H1 (cell line): ENCODE results near the gene CACNA1D. TPM values are rescaled to one million over a fixed set of nuclear protein-coding genes. Genes with fewer than 3 reads are reported as not detected.
"Not testable (repeated sequence)": the region's sequence is repeated elsewhere in the genome, so short reads cannot be mapped to it uniquely, and the experiment has no call there.

ENCODE experiments used
- CTCF ChIA-PET: fragments of 300-600 bp; sonication (Branson Sonifier 250); formaldehyde crosslinking; loops from one replicate; lab custom pipeline; 2021; ENCODE audit not compliant: partially characterized antibody; lab: Charles Lee
- POLR2A ChIA-PET: fragments of 300-600 bp; sonication (Branson Sonifier 250); formaldehyde crosslinking; loops from one replicate; lab custom pipeline; 2021; ENCODE audit warnings: inconsistent platforms; ENCODE audit not compliant: partially characterized antibody; lab: Charles Lee
- DNase-seq, 2 experiments: peaks; one replicate each; pipeline versions ENCODE4 v3.0.0 to v3.0.0-alpha.2; 2010 to 2022; ENCODE audit warnings: low spot score in 2 of 2, low read depth in 1 of 2, mixed read lengths in 1 of 2
- FAIRE-seq: peaks from 2 replicates; lab custom pipeline; 2011; peaks lifted over from hg19 to GRCh38; lab: Jason Lieb, UNC
- H2AFZ ChIP-seq: 2 replicates; pipeline ENCODE4 v1.8.1; 2012; ENCODE audit warnings: low read length, inconsistent platforms
- H2AK5ac ChIP-seq: 2 replicates; pipeline ENCODE4 v1.6.1; 2013; ENCODE audit warnings: low read depth, low read length
- H2BK120ac ChIP-seq: replicated peaks from 2 replicates; pipeline ENCODE3; 2013; ENCODE audit warnings: low read depth, low read length, inconsistent platforms
- H2BK12ac ChIP-seq: 2 replicates; pipeline ENCODE4 v1.6.1; 2013; ENCODE audit warnings: low read depth, low read length
- H2BK15ac ChIP-seq: 2 replicates; pipeline ENCODE4 v1.6.1; 2013; ENCODE audit warnings: low read length
- H2BK20ac ChIP-seq: 2 replicates; pipeline ENCODE4 v1.6.1; 2013; ENCODE audit warnings: low read length
- H2BK5ac ChIP-seq: 2 replicates; pipeline ENCODE4 v1.6.1; 2013; ENCODE audit warnings: low read depth, low read length
- H3K14ac ChIP-seq: 2 replicates; pipeline ENCODE4 v1.6.1; 2013; ENCODE audit warnings: inconsistent platforms; ENCODE audit not compliant: insufficient read length
- H3K18ac ChIP-seq: 2 replicates; pipeline ENCODE4 v1.6.1; 2013; ENCODE audit warnings: low read length; ENCODE audit errors: extremely low read depth
- H3K23ac ChIP-seq: 2 replicates; pipeline ENCODE4 v1.6.1; 2013; ENCODE audit warnings: inconsistent platforms; ENCODE audit not compliant: insufficient read length
- H3K23me2 ChIP-seq: 2 replicates; pipeline ENCODE4 v1.6.1; 2013; ENCODE audit warnings: low read depth, low read length
- H3K27ac ChIP-seq: 2 replicates; pipeline ENCODE4 v1.6.1; 2011; ENCODE audit warnings: low read depth, low read length, inconsistent platforms
- H3K27me3 ChIP-seq, 4 experiments: replicated peaks in 1 of 4; 1 replicate in 1 of 4; 2 replicates in 3 of 4; pipeline versions ENCODE4 v1.6.1 to v1.8.1; 2011 to 2013; ENCODE audit warnings: low read length in 3 of 4, mild to moderate bottlenecking in 3 of 4, inconsistent platforms in 2 of 4, mixed read lengths in 2 of 4, moderate library complexity in 1 of 4; ENCODE audit not compliant: control insufficient read depth in 3 of 4, insufficient read depth in 3 of 4; ENCODE audit errors: extremely low read depth in 1 of 4
- H3K36me3 ChIP-seq, 4 experiments: 2 replicates each; pipeline versions ENCODE4 v1.6.1 to v1.8.1; 2011 to 2013; ENCODE audit warnings: mild to moderate bottlenecking in 4 of 4, low read length in 3 of 4, moderate library complexity in 2 of 4, control low read depth in 1 of 4, inconsistent platforms in 1 of 4; ENCODE audit not compliant: insufficient read depth in 4 of 4, control insufficient read depth in 2 of 4
- H3K4ac ChIP-seq: replicated peaks from 2 replicates; pipeline ENCODE3; 2013; ENCODE audit warnings: low read length, low read depth, mixed read lengths, inconsistent platforms; ENCODE audit not compliant: insufficient read length
- H3K4me1 ChIP-seq, 4 experiments: replicated peaks in 1 of 4; 1 replicate in 1 of 4; 2 replicates in 3 of 4; pipeline versions ENCODE4 v1.6.1 to v1.8.1; 2011 to 2013; ENCODE audit warnings: low read length in 3 of 4, inconsistent platforms in 2 of 4, mixed read lengths in 1 of 4; ENCODE audit not compliant: insufficient read depth in 4 of 4, control insufficient read depth in 3 of 4
- H3K4me2 ChIP-seq, 2 experiments: 2 replicates each; pipeline versions ENCODE4 v1.6.1 to v1.8.1; 2011 to 2013; ENCODE audit warnings: low read depth in 2 of 2, low read length in 2 of 2, control low read depth in 1 of 2, inconsistent platforms in 1 of 2, mild to moderate bottlenecking in 1 of 2; ENCODE audit not compliant: insufficient read depth in 1 of 2
- H3K4me3 ChIP-seq, 4 experiments: fragments of 200-600, 300-600 bp in 1 of 4; sonication (generic), shearing (Covaris generic), sonication (Bioruptor Twin) in 1 of 4; 2 replicates each; pipeline versions ENCODE4 v1.5.1 to v1.8.1; 2011 to 2016; ENCODE audit warnings: low read length in 4 of 4, low read depth in 3 of 4, control low read depth in 2 of 4, inconsistent platforms in 2 of 4, mild to moderate bottlenecking in 2 of 4, mixed read lengths in 1 of 4, moderate library complexity in 1 of 4; ENCODE audit not compliant: insufficient read depth in 2 of 4; ENCODE audit errors: extremely low read depth in 1 of 4
- H3K56ac ChIP-seq: replicated peaks from 2 replicates; pipeline ENCODE3; 2013; ENCODE audit warnings: low read depth, mild to moderate bottlenecking, mixed read lengths, low read length, inconsistent platforms; ENCODE audit not compliant: insufficient read length
- H3K79me1 ChIP-seq: 2 replicates; pipeline ENCODE4 v1.6.1; 2013; ENCODE audit warnings: low read depth, low read length, control low read depth
- H3K79me2 ChIP-seq, 2 experiments: 2 replicates each; pipeline versions ENCODE4 v1.6.1 to v1.8.1; 2012 to 2013; ENCODE audit warnings: low read length in 2 of 2, mild to moderate bottlenecking in 2 of 2, inconsistent platforms in 1 of 2; ENCODE audit not compliant: insufficient read depth in 2 of 2, control insufficient read depth in 1 of 2
- H3K9ac ChIP-seq, 4 experiments: replicated peaks in 1 of 4; 1 replicate in 1 of 4; 2 replicates in 3 of 4; pipeline versions ENCODE4 v1.6.1 to v1.8.1; 2011 to 2013; ENCODE audit warnings: low read depth in 3 of 4, low read length in 3 of 4, control low read depth in 2 of 4, mild to moderate bottlenecking in 2 of 4, moderate library complexity in 2 of 4, inconsistent platforms in 1 of 4; ENCODE audit errors: extremely low read depth in 1 of 4
- H3K9me3 ChIP-seq, 2 experiments: 2 replicates each; pipeline versions ENCODE4 v1.6.1 to v1.8.1; 2012 to 2013; ENCODE audit warnings: mild to moderate bottlenecking in 2 of 2, moderate library complexity in 2 of 2, control low read depth in 1 of 2, inconsistent platforms in 1 of 2, low read depth in 1 of 2, low read length in 1 of 2, mixed read lengths in 1 of 2; ENCODE audit not compliant: insufficient read depth in 2 of 2
- H4K20me1 ChIP-seq, 2 experiments: replicated peaks in 1 of 2; 2 replicates each; pipeline versions ENCODE3 to v1.8.1; 2011 to 2013; ENCODE audit warnings: inconsistent platforms in 2 of 2, low read length in 2 of 2, mild to moderate bottlenecking in 1 of 2; ENCODE audit not compliant: insufficient read depth in 2 of 2, control insufficient read depth in 1 of 2
- H4K5ac ChIP-seq: 2 replicates; pipeline ENCODE4 v1.6.1; 2013; ENCODE audit warnings: low read length, low read depth, mixed read lengths, inconsistent platforms; ENCODE audit not compliant: insufficient read length
- H4K8ac ChIP-seq: 2 replicates; pipeline ENCODE4 v1.8.0; 2013; ENCODE audit warnings: mild to moderate bottlenecking, moderate library complexity, low read length, inconsistent platforms; ENCODE audit not compliant: insufficient read depth; ENCODE audit errors: extremely low read depth
- H4K91ac ChIP-seq: replicated peaks from 2 replicates; pipeline ENCODE3; 2013; ENCODE audit warnings: low read length, mixed read lengths, inconsistent platforms; ENCODE audit not compliant: insufficient read length
- WGBS, 2 experiments: shearing (Covaris generic) in 1 of 2; methylation state at CpG; one replicate each; pipeline versions ENCODE4 v1.1.6 to v1.1.7; 2013 to 2015; ENCODE audit warnings: low lambda C conversion rate in 2 of 2, mixed read lengths in 2 of 2, inconsistent platforms in 1 of 2, low coverage in 1 of 2, missing lambda C conversion rate in 1 of 2; ENCODE audit not compliant: insufficient replicate concordance in 2 of 2, insufficient coverage in 1 of 2, insufficient read length in 1 of 2; ENCODE audit errors: extremely low coverage in 1 of 2, missing lambda C conversion rate in 1 of 2; 5-methylcytosine and 5-hydroxymethylcytosine counted together
- polyA plus RNA-seq, 7 experiments: library from polyadenylated mRNA; depleted of rRNA in 3 of 7; stranded (reverse) in 5 of 7; unstranded in 2 of 7; fragments of >200 nt in 5 of 7; fragments of 200-250 nt in 2 of 7; gene quantifications; 1 replicate in 5 of 7; 2 replicates in 1 of 7; 4 replicates in 1 of 7; pipeline versions ENCODE4 v1.2.1 to v1.2.3, GENCODE V29; 2011 to 2013; ENCODE audit warnings: missing spikeins in 2 of 7, mixed read lengths in 2 of 7
- total RNA-seq: library from RNA; stranded (reverse); fragmentation: NEBNext Ultra II Directional; extraction: Animal tissue kit (Norgen Biotek cat#: 25700); gene quantifications from 2 replicates; pipeline ENCODE4 v1.2.1, GENCODE V29; 2021

The CACNA1D gene
- total and polyA plus RNA-seq, 2 of the 8 experiments (the other 6 are each of a cell fraction or from before 2014, with no cell fraction given) = 2.0 to 2.9 TPM

DNA sequence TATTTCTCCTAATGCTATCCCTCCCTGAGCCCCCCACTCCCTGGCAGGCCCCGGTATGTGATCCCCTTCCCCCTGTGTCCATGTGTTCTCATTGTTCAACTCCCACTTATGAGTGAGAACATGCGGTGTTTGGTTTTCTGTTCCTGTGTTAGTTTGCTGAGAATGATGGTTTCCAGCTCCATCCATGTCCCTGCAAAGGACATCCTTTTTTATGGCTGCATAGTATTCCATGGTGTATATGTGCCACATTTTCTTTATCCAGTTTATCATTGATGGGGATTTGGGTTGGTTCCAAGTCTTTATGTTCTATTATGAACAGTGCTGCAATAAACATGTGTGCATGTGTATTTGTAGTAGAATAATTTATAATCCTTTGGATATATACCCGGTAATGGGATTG, 18.0 kb upstream of the CACNA1D start:
- H2BK15ac ChIP-seq, H3K36me3 ChIP-seq, H3K56ac ChIP-seq, H2BK20ac ChIP-seq, H2BK12ac ChIP-seq, FAIRE-seq, H3K18ac ChIP-seq, H4K91ac ChIP-seq, H3K14ac ChIP-seq, H2AK5ac ChIP-seq, H4K5ac ChIP-seq, H3K9ac ChIP-seq, POLR2A ChIA-PET, DNase-seq, H4K20me1 ChIP-seq, H3K79me2 ChIP-seq, H3K79me1 ChIP-seq, H3K4me1 ChIP-seq, H3K27ac ChIP-seq, H3K23ac ChIP-seq, H2BK120ac ChIP-seq, H2AFZ ChIP-seq, H2BK5ac ChIP-seq, H3K4ac ChIP-seq, H3K9me3 ChIP-seq, H3K4me2 ChIP-seq, H3K27me3 ChIP-seq, H4K8ac ChIP-seq, H3K23me2 ChIP-seq, H3K4me3 ChIP-seq: not testable (repeated sequence)
- CTCF ChIA-PET = interaction anchor here (1.6 kb wide), 1 partner anchor 20 kb away, joined by 4 read pairs; no protein-coding TSS in a partner anchor
- WGBS, 2 experiments = 92% methylated on average over 3 of the region's 3 CpGs; no CpG with 5 or more reads in 1 of the 2 experiments

DNA sequence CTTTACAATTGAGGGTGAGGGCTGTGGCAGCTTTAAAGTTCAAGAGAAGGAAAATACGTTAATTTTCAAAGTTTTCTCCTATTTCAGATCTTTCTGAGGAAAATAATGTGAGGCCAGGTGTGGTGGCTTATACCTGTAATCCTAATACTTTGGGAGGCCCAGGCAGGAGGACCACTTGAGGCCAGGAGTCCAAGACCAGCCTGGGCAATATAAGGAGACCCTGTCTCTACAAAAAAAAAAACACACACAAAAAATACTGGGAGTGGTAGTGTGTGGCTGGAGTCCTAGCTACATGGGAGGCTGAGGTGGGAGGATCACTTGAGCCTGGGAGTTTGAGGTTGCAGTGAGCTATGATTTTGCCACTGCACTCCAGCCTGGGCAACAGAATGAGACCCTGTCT, 16.7 kb upstream of the CACNA1D start:
- not testable (repeated sequence) for H4K5ac ChIP-seq, H2BK12ac ChIP-seq, H3K79me1 ChIP-seq, H3K14ac ChIP-seq, H2BK20ac ChIP-seq, H3K4me2 ChIP-seq, H3K36me3 ChIP-seq, H3K23me2 ChIP-seq, H4K8ac ChIP-seq, DNase-seq, H3K4me3 ChIP-seq, H2AK5ac ChIP-seq, FAIRE-seq, H3K23ac ChIP-seq, H3K9ac ChIP-seq, H2BK5ac ChIP-seq, H3K18ac ChIP-seq, H3K27me3 ChIP-seq, H2AFZ ChIP-seq, H3K4me1 ChIP-seq, H3K4ac ChIP-seq, H3K27ac ChIP-seq, H2BK15ac ChIP-seq, H3K56ac ChIP-seq, H4K91ac ChIP-seq, H4K20me1 ChIP-seq, H2BK120ac ChIP-seq, H3K79me2 ChIP-seq, H3K9me3 ChIP-seq
- ChIA-PET CTCF (interaction anchor here (1.6 kb wide), 1 partner anchor 19 kb away, joined by 4 read pairs; no protein-coding TSS in a partner anchor), POLR2A (interaction anchor here (0.6 kb wide), 1 partner anchor 326 kb away, joined by 3 read pairs; no protein-coding TSS in a partner anchor)
- WGBS, 2 experiments = 71% methylated on average over 1 of the region's 1 CpG; no CpG with 5 or more reads in 1 of the 2 experiments
